Measurements from ENCODE around the gene RNF213. TPM values are rescaled to one million over a fixed set of nuclear protein-coding genes. Genes with fewer than 3 reads are reported as not detected.
"Not testable (repeated sequence)": the region's sequence is repeated elsewhere in the genome, so short reads cannot be mapped to it uniquely, and the experiment has no call there.

Gene RNF213
- total RNA-seq, 2 donors from 2014 or later = 98.8 to 136 TPM

GRCh38 chr17:80330276-80330675 lies 69.6 kb downstream of the RNF213 start:
- no peak overlapping the region for H3K9ac ChIP-seq (ENCODE audit: extremely low read depth, low read length, poor library complexity, severe bottlenecking)
- WGBS, 2 experiments (ENCODE audit: insufficient coverage in 1 of 2, insufficient read length in 1 of 2) = 98 to 100% methylated on average over 3 to 9 of the region's 9 CpGs
- peaks cover 81% of the 10 kb centered on the region for H3K36me3 Mint-ChIP-seq (ENCODE audit: low read depth)
- H3K9me3 Mint-ChIP-seq = no peaks in the 10 kb centered on the region
- H3K27me3 Mint-ChIP-seq (ENCODE audit: insufficient read depth) = no peaks in the 10 kb centered on the region
- no peaks in the 10 kb centered on the region for H3K4me1 Mint-ChIP-seq
- H3K27ac Mint-ChIP-seq = no peak overlapping the region
- H3K27me3 ChIP-seq (ENCODE audit: control insufficient read depth, insufficient read depth, low read length, poor library complexity, severe bottlenecking) = no peaks in the 10 kb centered on the region
- TF ChIP-seq CTCF (conservative IDR thresholded peaks at IDR 0.05) = no peak
- H3K4me3 Mint-ChIP-seq = no peak overlapping the region
- H3K4me1 ChIP-seq (ENCODE audit: control insufficient read depth, insufficient read depth, low read length) = no peaks in the 10 kb centered on the region
- peaks cover 78% of the 10 kb centered on the region for H3K36me3 ChIP-seq (ENCODE audit: control insufficient read depth, insufficient read depth, low read length)
- no peak overlapping the region for H3K27ac ChIP-seq (ENCODE audit: low read depth, low read length)
- DNase-seq = no peak
- H3K9me3 ChIP-seq (ENCODE audit: control insufficient read depth, low read length) = no peaks in the 10 kb centered on the region
- no peak overlapping the region for H3K4me3 ChIP-seq (ENCODE audit: low read length)

GRCh38 chr17:80330938-80331337 lies 70.3 kb downstream of the RNF213 start:
- not testable (repeated sequence) for H3K27ac ChIP-seq (ENCODE audit: low read depth, low read length); H3K27me3 ChIP-seq (ENCODE audit: control insufficient read depth, insufficient read depth, low read length, poor library complexity, severe bottlenecking); H3K4me3 Mint-ChIP-seq; H3K4me1 Mint-ChIP-seq; H3K27me3 Mint-ChIP-seq (ENCODE audit: insufficient read depth); H3K4me3 ChIP-seq (ENCODE audit: low read length); DNase-seq; H3K9me3 Mint-ChIP-seq; H3K4me1 ChIP-seq (ENCODE audit: control insufficient read depth, insufficient read depth, low read length); H3K27ac Mint-ChIP-seq; H3K9ac ChIP-seq (ENCODE audit: extremely low read depth, low read length, poor library complexity, severe bottlenecking); H3K9me3 ChIP-seq (ENCODE audit: control insufficient read depth, low read length)
- WGBS, 2 experiments (ENCODE audit: insufficient coverage in 1 of 2, insufficient read length in 1 of 2) = 91 to 98% methylated on average over 5 to 6 of the region's 6 CpGs
- peaks cover 78% of the 10 kb centered on the region for H3K36me3 ChIP-seq (ENCODE audit: control insufficient read depth, insufficient read depth, low read length)
- H3K36me3 Mint-ChIP-seq (ENCODE audit: low read depth) = peaks cover 81% of the 10 kb centered on the region

GRCh38 chr17:80331820-80332219 lies 71.2 kb downstream of the RNF213 start:
- H3K9me3 ChIP-seq (ENCODE audit: control insufficient read depth, low read length) = no peaks in the 10 kb centered on the region
- Mint-ChIP-seq H3K36me3 (ENCODE audit: low read depth) (peaks cover 80% of the 10 kb centered on the region), H3K4me1 (no peaks in the 10 kb centered on the region), H3K9me3 (no peaks in the 10 kb centered on the region), H3K27ac (no peak overlapping the region), H3K4me3 (no peak overlapping the region), H3K27me3 (ENCODE audit: insufficient read depth) (no peaks in the 10 kb centered on the region)
- DNase-seq = no peak
- H3K36me3 ChIP-seq (ENCODE audit: control insufficient read depth, insufficient read depth, low read length) = peaks cover 77% of the 10 kb centered on the region
- H3K27ac ChIP-seq (ENCODE audit: low read depth, low read length) = no peak overlapping the region
- no peak overlapping the region for H3K9ac ChIP-seq (ENCODE audit: extremely low read depth, low read length, poor library complexity, severe bottlenecking)
- WGBS, 2 experiments (ENCODE audit: insufficient coverage in 1 of 2, insufficient read length in 1 of 2) = 90% methylated on average over 10 of the region's 10 CpGs
- no peaks in the 10 kb centered on the region for H3K4me1 ChIP-seq (ENCODE audit: control insufficient read depth, insufficient read depth, low read length)
- H3K4me3 ChIP-seq (ENCODE audit: low read length) = no peak overlapping the region
- H3K27me3 ChIP-seq (ENCODE audit: control insufficient read depth, insufficient read depth, low read length, poor library complexity, severe bottlenecking) = no peaks in the 10 kb centered on the region
- TF ChIP-seq CTCF (conservative IDR thresholded peaks at IDR 0.05) = no peak
